Measurements from ENCODE around the gene FRMD4A.
"Not testable (repeated sequence)": the region's sequence is repeated elsewhere in the genome, so short reads cannot be mapped to it uniquely, and the experiment has no call there.

The FRMD4A gene

GRCh38 chr10:13844651-13845050, 486.1 kb downstream of the FRMD4A start:
- DNase-seq, result no peak

- DNase-seq, result no peak
Observed at GRCh38 chr10:13842117-13842516, 488.6 kb downstream of the FRMD4A start.

- DNase-seq, result no peak
Observed at GRCh38 chr10:13840036-13840435, 490.7 kb downstream of the FRMD4A start.

GRCh38 chr10:13839430-13839990, 491.2 kb downstream of the FRMD4A start:
- no peak for DNase-seq

GRCh38 chr10:13839030-13839429, 491.7 kb downstream of the FRMD4A start:
- no peak for DNase-seq

- DNase-seq, result no peak
Observed at GRCh38 chr10:13837966-13838365, 492.8 kb downstream of the FRMD4A start.

GRCh38 chr10:13834581-13835286, 496.0 kb downstream of the FRMD4A start:
- DNase-seq, result no peak

GRCh38 chr10:13831711-13832141, 499.0 kb downstream of the FRMD4A start:
- DNase-seq, result no peak

- no peak for DNase-seq
Observed at GRCh38 chr10:13830385-13830784, 500.3 kb downstream of the FRMD4A start.

GRCh38 chr10:13829790-13830189, 500.9 kb downstream of the FRMD4A start:
- DNase-seq, result no peak

- not testable (repeated sequence) for DNase-seq
Observed at GRCh38 chr10:13828284-13828683, 502.4 kb downstream of the FRMD4A start.

- no peak for DNase-seq
Observed at GRCh38 chr10:13827076-13827797, 503.5 kb downstream of the FRMD4A start.

GRCh38 chr10:13823709-13824405, 506.9 kb downstream of the FRMD4A start:
- no peak for DNase-seq

- DNase-seq, result no peak
Observed at GRCh38 chr10:13823096-13823708, 507.5 kb downstream of the FRMD4A start.

- DNase-seq, result no peak
Observed at GRCh38 chr10:13822490-13822889, 508.2 kb downstream of the FRMD4A start.

GRCh38 chr10:13820964-13821337, 509.8 kb downstream of the FRMD4A start:
- peak; percentile 39 for DNase-seq

GRCh38 chr10:13820119-13820963, 510.4 kb downstream of the FRMD4A start:
- DNase-seq, result no peak

- no peak for DNase-seq
Observed at GRCh38 chr10:13816195-13816925, 514.4 kb downstream of the FRMD4A start.

- no peak for DNase-seq
Observed at GRCh38 chr10:13815756-13816155, 515.0 kb downstream of the FRMD4A start.

GRCh38 chr10:13813550-13813949, 517.2 kb downstream of the FRMD4A start:
- DNase-seq, result no peak

GRCh38 chr10:13812804-13813203, 517.9 kb downstream of the FRMD4A start:
- no peak for DNase-seq
